Cardiac muscle cell (in vitro differentiated cells and primary cell): ENCODE measurements around the gene ZNF726. TPM values are rescaled to one million over a fixed set of nuclear protein-coding genes. Genes with fewer than 3 reads are reported as not detected.

Experiments used
- DNase-seq, 2 donors: peaks; one replicate each; pipeline versions ENCODE4 v3.0.0 to v3.0.0-alpha.2; 2010 to 2017; ENCODE audit warnings: low read depth in 1 of 2, low spot score in 1 of 2
- H3K27ac ChIP-seq: fragments of 200-600 bp; sonication (generic); 2 replicates; pipeline ENCODE4 v1.5.1; 2016
- H3K27me3 ChIP-seq: fragments of 200-600 bp; sonication (generic); 2 replicates; pipeline ENCODE4 v1.6.0; 2016; ENCODE audit warnings: control low read depth
- H3K36me3 ChIP-seq: fragments of 200-600 bp; sonication (generic); 2 replicates; pipeline ENCODE4 v1.5.1; 2016; ENCODE audit warnings: control low read depth
- H3K4me1 ChIP-seq: fragments of 200-600 bp; sonication (generic); 2 replicates; pipeline ENCODE4 v1.8.1; 2017; ENCODE audit warnings: low read depth, mild to moderate bottlenecking, mixed run types
- H3K4me3 ChIP-seq: fragments of 200-600 bp; sonication (generic); 2 replicates; pipeline ENCODE4 v1.5.1; 2016; ENCODE audit warnings: mild to moderate bottlenecking
- H3K9me3 ChIP-seq: fragments of 200-600 bp; sonication (generic); 2 replicates; pipeline ENCODE4 v1.5.1; 2017; ENCODE audit warnings: low read depth, mild to moderate bottlenecking, control low read depth
- CTCF ChIP-seq: IDR thresholded peaks from 2 replicates; pipeline ENCODE4 v1.5.1; 2012; ENCODE audit warnings: low read depth, mild to moderate bottlenecking, low read length
- polyA plus RNA-seq: library from polyadenylated mRNA; unstranded; fragments of >200 nt; fragmentation: Nextera tagmentation; extraction: Ambion mirVana; gene quantifications from 2 replicates; pipeline ENCODE4 v1.2.1, GENCODE V29; 2016
- total RNA-seq: library from RNA; depleted of rRNA; stranded (reverse); fragments of >200 nt; gene quantifications from 2 replicates; pipeline ENCODE4 v1.2.3, GENCODE V29; 2016

The ZNF726 gene
- total and polyA plus RNA-seq, 2 experiments from 2014 or later: 1.7 to 4.0 TPM

GRCh38 chr19:23904406-23904805 is 10.3 kb upstream of the ZNF726 start:
- Histone ChIP-seq H3K27me3 (no peaks in the 10 kb centered on the region), H3K27ac (no peak overlapping the region), H3K4me1 (no peaks in the 10 kb centered on the region), H3K9me3 (no peaks in the 10 kb centered on the region), H3K36me3 (no peaks in the 10 kb centered on the region), H3K4me3 (no peak overlapping the region)
- DNase-seq: no peak
- no peak for TF ChIP-seq CTCF

GRCh38 chr19:23905771-23906170 is 8.9 kb upstream of the ZNF726 start:
- no peak for TF ChIP-seq CTCF
- H3K27me3 ChIP-seq: no peaks in the 10 kb centered on the region
- H3K27ac ChIP-seq: no peak overlapping the region
- H3K36me3 ChIP-seq: no peaks in the 10 kb centered on the region
- H3K9me3 ChIP-seq: no peaks in the 10 kb centered on the region
- H3K4me3 ChIP-seq: no peak overlapping the region
- no peaks in the 10 kb centered on the region for H3K4me1 ChIP-seq
- no peak for DNase-seq

GRCh38 chr19:23906835-23907234 is 7.9 kb upstream of the ZNF726 start:
- no peak overlapping the region for H3K27ac ChIP-seq
- H3K27me3 ChIP-seq: no peaks in the 10 kb centered on the region
- no peak for DNase-seq
- TF ChIP-seq CTCF: no peak
- no peaks in the 10 kb centered on the region for H3K36me3 ChIP-seq
- no peaks in the 10 kb centered on the region for H3K9me3 ChIP-seq
- H3K4me3 ChIP-seq: no peak overlapping the region
- H3K4me1 ChIP-seq: no peaks in the 10 kb centered on the region

GRCh38 chr19:23908165-23908564 is 6.5 kb upstream of the ZNF726 start:
- no peak for TF ChIP-seq CTCF
- DNase-seq: no peak
- no peaks in the 10 kb centered on the region for H3K27me3 ChIP-seq
- H3K4me1 ChIP-seq: no peaks in the 10 kb centered on the region
- no peaks in the 10 kb centered on the region for H3K36me3 ChIP-seq
- no peak overlapping the region for H3K27ac ChIP-seq
- no peak overlapping the region for H3K4me3 ChIP-seq
- no peaks in the 10 kb centered on the region for H3K9me3 ChIP-seq

- H3K36me3 ChIP-seq: no peaks in the 10 kb centered on the region
- H3K9me3 ChIP-seq: no peaks in the 10 kb centered on the region
- no peaks in the 10 kb centered on the region for H3K4me1 ChIP-seq
- H3K4me3 ChIP-seq: no peak overlapping the region
- H3K27me3 ChIP-seq: no peaks in the 10 kb centered on the region
- no peak for TF ChIP-seq CTCF
- DNase-seq: no peak
- H3K27ac ChIP-seq: no peak overlapping the region
Measured at GRCh38 chr19:23909222-23909621, 5.5 kb upstream of the ZNF726 start.

- no peaks in the 10 kb centered on the region for H3K36me3 ChIP-seq
- no peak overlapping the region for H3K27ac ChIP-seq
- H3K9me3 ChIP-seq: no peaks in the 10 kb centered on the region
- no peak for DNase-seq
- H3K4me1 ChIP-seq: no peaks in the 10 kb centered on the region
- TF ChIP-seq CTCF: no peak
- no peaks in the 10 kb centered on the region for H3K27me3 ChIP-seq
- H3K4me3 ChIP-seq: no peak overlapping the region
Measured at GRCh38 chr19:23913931-23914330, 755 bp upstream of the ZNF726 start.
